SJSA1 (cell line): ENCODE measurements around the gene TRIM63. TPM values are rescaled to one million over a fixed set of nuclear protein-coding genes. Genes with fewer than 3 reads are reported as not detected.

Experiments
- DNase-seq, 2 experiments: peaks; one replicate each; pipeline ENCODE4 v3.0.0-alpha.2; 2015 to 2020; ENCODE audit warnings: low spot score in 2 of 2, low read depth in 1 of 2
- H3K27ac ChIP-seq: fragments of 250-450 bp; sonication (Bioruptor Pico); 2 replicates; pipeline ENCODE4 v1.5.1; 2020; ENCODE audit warnings: mild to moderate bottlenecking, moderate library complexity
- H3K27me3 ChIP-seq: fragments of 250-450 bp; sonication (Bioruptor Pico); replicated peaks from 2 replicates; pipeline ENCODE4 v1.5.1; 2020; ENCODE audit warnings: mild to moderate bottlenecking, moderate library complexity
- H3K36me3 ChIP-seq: fragments of 250-450 bp; sonication (Bioruptor Pico); 2 replicates; pipeline ENCODE4 v1.5.1; 2020; ENCODE audit warnings: mild to moderate bottlenecking
- H3K4me1 ChIP-seq: fragments of 250-450 bp; sonication (Bioruptor Pico); replicated peaks from 2 replicates; pipeline ENCODE4 v1.6.1; 2021; ENCODE audit warnings: mild to moderate bottlenecking
- H3K4me3 ChIP-seq: fragments of 250-450 bp; sonication (Bioruptor Pico); 2 replicates; pipeline ENCODE4 v1.5.1; 2020; ENCODE audit warnings: mild to moderate bottlenecking
- H3K9me3 ChIP-seq: fragments of 250-450 bp; sonication (Bioruptor Pico); replicated peaks from 2 replicates; pipeline ENCODE4 v1.5.1; 2020; ENCODE audit warnings: mild to moderate bottlenecking
- total RNA-seq: library from RNA; depleted of rRNA; stranded (reverse); fragments of >200 nt; shearing (Covaris generic); gene quantifications from 2 replicates; pipeline ENCODE4 v1.2.3, GENCODE V29; 2014

TRIM63 gene
- total RNA-seq, 1 experiment from 2014 or later, result not detected

DNA sequence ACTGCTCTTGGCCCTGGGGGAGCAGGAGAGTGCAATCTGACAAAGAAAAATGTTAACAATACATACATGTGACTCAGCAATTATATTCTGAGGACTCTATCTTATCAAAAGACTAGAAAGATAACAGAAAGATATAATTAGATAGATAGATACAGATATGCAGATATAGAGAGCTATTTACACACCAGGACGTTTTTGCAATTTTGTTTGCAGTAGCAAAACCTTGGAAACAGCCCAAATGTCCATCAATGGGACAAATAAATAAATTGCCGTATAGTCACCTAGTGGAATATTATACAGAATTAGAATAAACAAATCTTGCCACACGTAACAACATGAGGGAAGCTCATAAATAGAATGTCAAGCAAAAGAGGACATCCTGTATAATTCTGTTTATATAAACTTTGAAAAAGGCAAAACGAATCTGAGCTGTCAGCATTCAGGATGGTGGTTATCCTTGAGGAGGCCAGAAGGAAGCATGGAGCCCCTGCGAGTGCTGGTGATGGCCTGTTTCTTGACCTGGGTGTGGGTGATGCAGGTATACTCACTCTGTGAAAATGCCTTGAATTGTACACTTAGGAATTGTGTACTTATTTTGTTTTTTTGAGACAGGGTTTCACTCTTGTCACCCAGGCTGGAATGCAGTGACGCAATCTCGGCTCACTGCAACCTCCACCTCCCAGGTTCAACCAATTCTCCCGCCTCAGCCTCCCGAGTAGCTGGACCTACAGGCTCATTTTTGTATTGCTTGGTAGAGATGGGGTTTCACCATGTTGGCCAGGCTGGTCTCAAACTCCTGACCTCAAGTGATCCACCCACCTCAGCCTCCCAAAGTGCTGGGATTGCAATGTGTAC is 12.8 kb upstream of the TRIM63 start:
- no peaks in the 10 kb centered on the region for H3K9me3 ChIP-seq
- H3K4me3 ChIP-seq, result no peak overlapping the region
- H3K36me3 ChIP-seq, result no peaks in the 10 kb centered on the region
- no peaks in the 10 kb centered on the region for H3K4me1 ChIP-seq
- peaks cover 19% of the 10 kb centered on the region for H3K27me3 ChIP-seq
- no peak for DNase-seq
- H3K27ac ChIP-seq, result no peak overlapping the region

GRCh38 chr1:26079178-26079563 is 11.7 kb upstream of the TRIM63 start:
- H3K36me3 ChIP-seq, result no peaks in the 10 kb centered on the region
- H3K9me3 ChIP-seq, result no peaks in the 10 kb centered on the region
- H3K27ac ChIP-seq, result no peak overlapping the region
- H3K4me3 ChIP-seq, result no peak overlapping the region
- DNase-seq, result no peak
- no peaks in the 10 kb centered on the region for H3K4me1 ChIP-seq
- H3K27me3 ChIP-seq, result peaks cover 21% of the 10 kb centered on the region

DNA sequence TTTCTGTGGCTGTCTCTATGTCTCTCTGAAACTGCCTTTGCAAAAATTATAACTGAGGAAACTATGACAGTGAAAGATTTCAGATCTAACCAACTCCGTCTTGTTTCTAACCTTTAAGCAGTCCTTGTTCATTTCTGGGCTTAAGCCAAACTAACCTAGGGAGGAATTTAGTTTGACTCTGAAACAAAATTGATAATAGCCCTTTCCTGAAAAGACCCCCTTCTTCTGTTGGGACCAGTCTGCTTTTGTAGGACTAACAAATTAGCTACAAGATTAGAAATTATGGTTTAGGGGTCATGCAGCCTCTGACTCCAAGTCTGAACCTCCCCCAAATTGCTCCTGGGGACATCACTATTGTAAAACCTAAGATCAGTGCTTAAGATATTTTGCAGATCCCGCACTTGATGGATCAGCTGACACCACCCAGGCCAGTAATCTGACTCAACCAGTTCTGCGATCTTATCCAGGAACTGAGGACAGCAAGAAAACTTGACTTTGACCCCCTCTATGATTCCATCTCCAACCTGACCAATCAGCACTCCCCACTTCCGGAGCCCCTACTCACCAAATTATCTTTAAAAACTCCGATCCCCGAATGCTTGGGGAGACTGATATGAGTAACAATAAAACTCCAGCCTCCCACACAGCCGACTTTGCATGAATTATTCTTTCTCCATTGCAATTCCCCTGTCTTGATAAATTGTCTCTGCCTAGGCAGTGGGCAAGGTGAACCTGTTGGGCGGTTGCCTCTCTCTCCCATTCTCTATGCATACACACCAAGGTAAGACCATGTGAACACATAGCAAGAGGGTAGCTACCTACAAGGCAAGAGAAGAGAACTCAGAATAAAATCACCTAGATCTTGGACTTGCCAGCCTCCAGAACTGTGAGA is 11.1 kb upstream of the TRIM63 start:
- no peak for DNase-seq
- H3K27ac ChIP-seq, result no peak overlapping the region
- H3K4me3 ChIP-seq, result no peak overlapping the region
- no peaks in the 10 kb centered on the region for H3K4me1 ChIP-seq
- no peaks in the 10 kb centered on the region for H3K9me3 ChIP-seq
- no peaks in the 10 kb centered on the region for H3K36me3 ChIP-seq
- H3K27me3 ChIP-seq, result peaks cover 20% of the 10 kb centered on the region

- Histone ChIP-seq H3K27me3 (peaks cover 26% of the 10 kb centered on the region), H3K27ac (no peak overlapping the region), H3K4me1 (no peaks in the 10 kb centered on the region), H3K9me3 (no peaks in the 10 kb centered on the region), H3K4me3 (no peak overlapping the region), H3K36me3 (no peaks in the 10 kb centered on the region)
- DNase-seq, result no peak
These were observed 10.1 kb upstream of the TRIM63 start for GRCh38 chr1:26077524-26077923.

DNA sequence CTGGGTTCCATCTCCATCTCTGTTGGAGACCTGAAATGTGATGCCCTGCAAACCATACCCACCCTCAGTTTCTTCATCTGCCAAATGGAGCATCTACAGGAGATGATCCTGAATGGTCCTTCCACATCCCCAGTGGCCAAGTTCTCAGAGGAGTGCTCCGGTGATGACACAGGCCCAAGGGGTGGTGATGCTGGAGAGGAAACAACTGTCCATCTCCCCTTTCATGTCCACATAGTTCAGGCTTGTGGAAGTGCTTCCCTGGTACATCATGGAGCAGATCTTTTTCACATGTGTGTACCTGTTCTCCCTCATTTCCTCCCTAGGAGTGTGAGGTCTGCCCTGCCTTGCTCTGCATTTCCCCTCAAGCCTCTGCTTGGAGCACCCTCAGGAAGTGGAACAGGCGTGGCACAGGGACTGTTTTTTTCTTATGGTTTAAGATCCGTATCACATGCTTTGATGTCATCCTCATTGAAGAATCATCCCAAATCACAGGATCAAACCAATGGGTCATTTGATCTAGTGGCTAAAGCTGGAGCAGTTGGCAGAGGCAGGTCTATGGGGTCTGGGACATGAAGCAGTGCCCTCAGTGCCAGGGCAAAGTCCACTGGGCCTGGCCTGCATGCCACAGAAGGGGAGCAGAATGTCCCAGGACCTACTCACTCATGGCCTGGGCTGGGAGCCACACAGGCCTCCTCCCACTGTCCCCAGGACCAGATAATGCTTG is 8.2 kb upstream of the TRIM63 start:
- H3K4me1 ChIP-seq, result no peaks in the 10 kb centered on the region
- no peak for DNase-seq
- H3K27ac ChIP-seq, result no peak overlapping the region
- no peak overlapping the region for H3K4me3 ChIP-seq
- H3K27me3 ChIP-seq, result peaks cover 32% of the 10 kb centered on the region
- H3K9me3 ChIP-seq, result no peaks in the 10 kb centered on the region; the same call in 1 of the 2 replicates
- H3K36me3 ChIP-seq, result no peaks in the 10 kb centered on the region

DNA sequence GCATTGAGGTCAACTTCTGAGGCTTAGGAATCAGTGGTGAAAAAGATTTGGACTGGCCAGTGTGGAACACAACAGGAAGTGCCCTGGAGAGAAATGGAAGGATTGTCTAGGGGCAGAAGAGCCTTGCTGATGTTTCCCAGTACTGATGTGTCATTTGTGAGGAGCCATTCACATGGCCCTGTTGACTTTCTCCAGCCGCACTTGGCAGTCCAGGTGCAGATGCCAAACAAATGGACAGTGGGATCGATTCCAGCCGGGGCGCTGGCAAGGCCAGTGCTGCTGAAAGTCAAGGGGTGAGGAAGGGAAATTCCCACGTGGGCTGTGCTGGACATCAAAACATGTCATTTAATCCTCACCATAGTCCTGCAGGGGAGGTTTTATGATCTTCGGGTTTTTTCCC is 4.9 kb upstream of the TRIM63 start:
- no peak for DNase-seq
- Histone ChIP-seq H3K4me1 (no peaks in the 10 kb centered on the region), H3K27me3 (peaks cover 53% of the 10 kb centered on the region), H3K36me3 (no peaks in the 10 kb centered on the region), H3K27ac (no peak overlapping the region), H3K4me3 (no peak overlapping the region), H3K9me3 (no peaks in the 10 kb centered on the region; the same call in 1 of the 2 replicates)

GRCh38 chr1:26070963-26071342 is 3.5 kb upstream of the TRIM63 start:
- DNase-seq, result no peak
- no peaks in the 10 kb centered on the region; the same call in 1 of the 2 replicates for H3K9me3 ChIP-seq
- H3K36me3 ChIP-seq, result no peaks in the 10 kb centered on the region
- H3K27me3 ChIP-seq, result peaks cover 47% of the 10 kb centered on the region
- no peaks in the 10 kb centered on the region for H3K4me1 ChIP-seq
- no peak overlapping the region for H3K27ac ChIP-seq
- H3K4me3 ChIP-seq, result no peak overlapping the region

DNA sequence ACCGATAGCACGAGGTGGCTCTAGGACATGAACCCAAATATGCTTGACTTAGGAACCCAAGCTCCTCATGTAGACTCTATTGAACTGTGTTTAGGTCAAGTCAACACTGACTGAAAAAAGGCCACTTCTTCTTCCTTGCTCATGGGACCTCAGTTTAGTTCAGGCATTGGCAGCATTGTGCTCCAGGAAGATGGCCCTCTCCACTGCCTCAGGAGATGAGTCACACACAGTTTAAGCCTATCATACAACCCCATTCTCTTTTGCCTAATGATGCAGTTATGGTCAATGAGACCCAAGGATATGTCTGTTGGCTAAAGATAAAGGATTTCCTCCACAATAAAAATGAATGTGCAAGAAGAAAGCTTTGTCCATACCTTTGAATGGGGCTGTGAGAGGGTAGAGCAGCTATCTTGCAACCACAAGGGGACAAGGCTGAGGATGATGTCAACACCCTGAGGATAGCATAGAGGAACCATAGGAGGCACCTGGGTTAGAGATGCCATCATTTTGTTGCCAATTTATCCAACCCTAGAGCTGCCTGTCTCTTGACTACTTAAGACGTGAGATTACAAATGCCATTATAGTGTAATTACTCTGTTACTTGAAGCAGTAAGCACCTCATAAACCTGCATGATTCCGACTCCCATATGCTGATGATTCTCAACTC is 3.0 kb upstream of the TRIM63 start:
- no peak for DNase-seq
- no peaks in the 10 kb centered on the region for H3K4me1 ChIP-seq
- no peaks in the 10 kb centered on the region; the same call in 1 of the 2 replicates for H3K9me3 ChIP-seq
- no peak overlapping the region for H3K4me3 ChIP-seq
- H3K27ac ChIP-seq, result no peak overlapping the region
- peaks cover 47% of the 10 kb centered on the region for H3K27me3 ChIP-seq
- H3K36me3 ChIP-seq, result no peaks in the 10 kb centered on the region

DNA sequence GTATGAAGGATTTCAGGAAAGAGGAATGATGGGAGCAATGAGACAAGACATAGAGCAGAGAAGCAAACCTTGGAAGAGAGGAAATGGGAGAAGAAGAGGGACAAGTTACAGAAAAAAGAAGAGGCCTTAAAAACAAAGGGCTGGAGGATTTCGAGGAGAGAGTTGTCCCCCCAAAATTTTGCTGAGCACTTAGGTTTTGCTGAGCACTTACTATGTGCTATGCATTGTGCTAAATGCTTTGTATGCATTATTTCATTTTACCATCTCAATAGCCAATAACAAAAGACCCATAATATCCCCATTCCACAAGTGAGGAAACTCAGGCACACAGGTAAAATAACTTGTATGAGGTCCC is 2.5 kb upstream of the TRIM63 start:
- no peak overlapping the region for H3K4me3 ChIP-seq
- no peak for DNase-seq
- H3K36me3 ChIP-seq, result no peaks in the 10 kb centered on the region
- no peaks in the 10 kb centered on the region; the same call in 1 of the 2 replicates for H3K9me3 ChIP-seq
- peaks cover 50% of the 10 kb centered on the region for H3K27me3 ChIP-seq
- no peaks in the 10 kb centered on the region for H3K4me1 ChIP-seq
- H3K27ac ChIP-seq, result no peak overlapping the region

GRCh38 chr1:26066857-26067256 is 573 bp downstream of the TRIM63 start:
- no peak for DNase-seq

GRCh38 chr1:26066160-26066559 is 1.3 kb downstream of the TRIM63 start:
- no peak overlapping the region for H3K27ac ChIP-seq
- H3K4me3 ChIP-seq, result no peak overlapping the region
- DNase-seq, result no peak
- peaks cover 41% of the 10 kb centered on the region for H3K27me3 ChIP-seq
- H3K4me1 ChIP-seq, result no peaks in the 10 kb centered on the region
- H3K36me3 ChIP-seq, result no peaks in the 10 kb centered on the region
- no peaks in the 10 kb centered on the region; the same call in 1 of the 2 replicates for H3K9me3 ChIP-seq

More at GRCh38 chr1:26066857-26067256, 573 bp downstream of the TRIM63 start:
- Histone ChIP-seq H3K4me1 (no peaks in the 10 kb centered on the region), H3K27me3 (peaks cover 41% of the 10 kb centered on the region), H3K4me3 (no peak overlapping the region), H3K9me3 (no peaks in the 10 kb centered on the region; the same call in 1 of the 2 replicates), H3K27ac (no peak overlapping the region), H3K36me3 (no peaks in the 10 kb centered on the region)

- H3K9me3 ChIP-seq, result no peaks in the 10 kb centered on the region
- no peak overlapping the region for H3K4me3 ChIP-seq
- H3K27ac ChIP-seq, result no peak overlapping the region
- no peaks in the 10 kb centered on the region for H3K4me1 ChIP-seq
- no peak for DNase-seq
- H3K36me3 ChIP-seq, result no peaks in the 10 kb centered on the region
- peaks cover 40% of the 10 kb centered on the region for H3K27me3 ChIP-seq
These were observed 2.9 kb downstream of the TRIM63 start for GRCh38 chr1:26064553-26064952.
